H1 (cell line): ENCODE measurements around the gene P2RY14. TPM values are rescaled to one million over a fixed set of nuclear protein-coding genes. Genes with fewer than 3 reads are reported as not detected.

Source experiments
- KDM1A ChIP-seq: fragments of 200-600, 300-600 bp; sonication (generic); IDR thresholded peaks from 2 replicates; pipeline ENCODE4 v1.7.1; 2016; ENCODE audit warnings: mild to moderate bottlenecking, low read length, borderline replicate concordance
- polyA plus RNA-seq, 7 experiments: library from polyadenylated mRNA; depleted of rRNA in 3 of 7; stranded (reverse) in 5 of 7; unstranded in 2 of 7; fragments of >200 nt in 5 of 7; fragments of 200-250 nt in 2 of 7; gene quantifications; 1 replicate in 5 of 7; 2 replicates in 1 of 7; 4 replicates in 1 of 7; pipeline versions ENCODE4 v1.2.1 to v1.2.3, GENCODE V29; 2011 to 2013; ENCODE audit warnings: missing spikeins in 2 of 7, mixed read lengths in 2 of 7
- total RNA-seq: library from RNA; stranded (reverse); fragmentation: NEBNext Ultra II Directional; extraction: Animal tissue kit (Norgen Biotek cat#: 25700); gene quantifications from 2 replicates; pipeline ENCODE4 v1.2.1, GENCODE V29; 2021
- TF ChIP-seq, protein P1 (sequence below): fragments of 300-600 bp; sonication (generic); IDR thresholded peaks from 2 replicates; pipeline ENCODE4 v1.7.1; 2012; ENCODE audit warnings: low read length, moderate library complexity, mild to moderate bottlenecking, inconsistent platforms; ENCODE audit not compliant: insufficient replicate concordance
- TF ChIP-seq, protein P2 (sequence below): IDR thresholded peaks from 2 replicates; pipeline ENCODE4 v1.6.1; 2012; ENCODE audit warnings: low read length, inconsistent platforms
- TF ChIP-seq, protein P3 (sequence below): IDR thresholded peaks from 2 replicates; pipeline ENCODE4 v1.6.1; 2012; ENCODE audit warnings: inconsistent platforms
- TF ChIP-seq, protein P4 (sequence below), 3 experiments: IDR thresholded peaks; 1 replicate in 2 of 3; 2 replicates in 1 of 3; pipeline versions ENCODE4 v1.5.1 to v1.6.1; 2011; ENCODE audit warnings: low read length in 3 of 3, mild to moderate bottlenecking in 3 of 3, inconsistent platforms in 2 of 3, low read depth in 1 of 3, moderate library complexity in 1 of 3; ENCODE audit not compliant: insufficient read depth in 1 of 3; ENCODE audit errors: control extremely low read depth in 1 of 3

P2RY14 gene
- total and polyA plus RNA-seq, 2 of the 8 experiments (the other 6 are each of a cell fraction or from before 2014, with no cell fraction given): not detected

DNA sequence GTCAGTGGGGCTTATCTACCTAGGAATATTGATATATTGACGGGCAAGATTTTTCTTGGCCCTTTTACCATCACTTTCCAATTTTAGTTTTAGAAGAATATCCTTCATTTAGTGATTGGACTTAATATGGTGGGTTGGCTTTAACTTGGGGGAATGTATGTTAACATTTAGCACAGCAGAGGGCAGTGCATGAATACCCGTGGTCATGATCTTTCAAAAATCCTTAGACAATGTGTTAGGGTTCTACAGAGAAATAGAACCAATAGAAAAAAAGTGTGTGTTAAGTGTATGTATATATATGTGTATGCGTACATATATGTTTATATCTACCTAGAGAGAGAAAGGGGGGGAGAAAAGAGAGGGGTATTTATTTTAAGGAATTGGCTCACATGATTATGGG, 112.2 kb downstream of the P2RY14 start (continued):
- TF ChIP-seq, protein P1, sequence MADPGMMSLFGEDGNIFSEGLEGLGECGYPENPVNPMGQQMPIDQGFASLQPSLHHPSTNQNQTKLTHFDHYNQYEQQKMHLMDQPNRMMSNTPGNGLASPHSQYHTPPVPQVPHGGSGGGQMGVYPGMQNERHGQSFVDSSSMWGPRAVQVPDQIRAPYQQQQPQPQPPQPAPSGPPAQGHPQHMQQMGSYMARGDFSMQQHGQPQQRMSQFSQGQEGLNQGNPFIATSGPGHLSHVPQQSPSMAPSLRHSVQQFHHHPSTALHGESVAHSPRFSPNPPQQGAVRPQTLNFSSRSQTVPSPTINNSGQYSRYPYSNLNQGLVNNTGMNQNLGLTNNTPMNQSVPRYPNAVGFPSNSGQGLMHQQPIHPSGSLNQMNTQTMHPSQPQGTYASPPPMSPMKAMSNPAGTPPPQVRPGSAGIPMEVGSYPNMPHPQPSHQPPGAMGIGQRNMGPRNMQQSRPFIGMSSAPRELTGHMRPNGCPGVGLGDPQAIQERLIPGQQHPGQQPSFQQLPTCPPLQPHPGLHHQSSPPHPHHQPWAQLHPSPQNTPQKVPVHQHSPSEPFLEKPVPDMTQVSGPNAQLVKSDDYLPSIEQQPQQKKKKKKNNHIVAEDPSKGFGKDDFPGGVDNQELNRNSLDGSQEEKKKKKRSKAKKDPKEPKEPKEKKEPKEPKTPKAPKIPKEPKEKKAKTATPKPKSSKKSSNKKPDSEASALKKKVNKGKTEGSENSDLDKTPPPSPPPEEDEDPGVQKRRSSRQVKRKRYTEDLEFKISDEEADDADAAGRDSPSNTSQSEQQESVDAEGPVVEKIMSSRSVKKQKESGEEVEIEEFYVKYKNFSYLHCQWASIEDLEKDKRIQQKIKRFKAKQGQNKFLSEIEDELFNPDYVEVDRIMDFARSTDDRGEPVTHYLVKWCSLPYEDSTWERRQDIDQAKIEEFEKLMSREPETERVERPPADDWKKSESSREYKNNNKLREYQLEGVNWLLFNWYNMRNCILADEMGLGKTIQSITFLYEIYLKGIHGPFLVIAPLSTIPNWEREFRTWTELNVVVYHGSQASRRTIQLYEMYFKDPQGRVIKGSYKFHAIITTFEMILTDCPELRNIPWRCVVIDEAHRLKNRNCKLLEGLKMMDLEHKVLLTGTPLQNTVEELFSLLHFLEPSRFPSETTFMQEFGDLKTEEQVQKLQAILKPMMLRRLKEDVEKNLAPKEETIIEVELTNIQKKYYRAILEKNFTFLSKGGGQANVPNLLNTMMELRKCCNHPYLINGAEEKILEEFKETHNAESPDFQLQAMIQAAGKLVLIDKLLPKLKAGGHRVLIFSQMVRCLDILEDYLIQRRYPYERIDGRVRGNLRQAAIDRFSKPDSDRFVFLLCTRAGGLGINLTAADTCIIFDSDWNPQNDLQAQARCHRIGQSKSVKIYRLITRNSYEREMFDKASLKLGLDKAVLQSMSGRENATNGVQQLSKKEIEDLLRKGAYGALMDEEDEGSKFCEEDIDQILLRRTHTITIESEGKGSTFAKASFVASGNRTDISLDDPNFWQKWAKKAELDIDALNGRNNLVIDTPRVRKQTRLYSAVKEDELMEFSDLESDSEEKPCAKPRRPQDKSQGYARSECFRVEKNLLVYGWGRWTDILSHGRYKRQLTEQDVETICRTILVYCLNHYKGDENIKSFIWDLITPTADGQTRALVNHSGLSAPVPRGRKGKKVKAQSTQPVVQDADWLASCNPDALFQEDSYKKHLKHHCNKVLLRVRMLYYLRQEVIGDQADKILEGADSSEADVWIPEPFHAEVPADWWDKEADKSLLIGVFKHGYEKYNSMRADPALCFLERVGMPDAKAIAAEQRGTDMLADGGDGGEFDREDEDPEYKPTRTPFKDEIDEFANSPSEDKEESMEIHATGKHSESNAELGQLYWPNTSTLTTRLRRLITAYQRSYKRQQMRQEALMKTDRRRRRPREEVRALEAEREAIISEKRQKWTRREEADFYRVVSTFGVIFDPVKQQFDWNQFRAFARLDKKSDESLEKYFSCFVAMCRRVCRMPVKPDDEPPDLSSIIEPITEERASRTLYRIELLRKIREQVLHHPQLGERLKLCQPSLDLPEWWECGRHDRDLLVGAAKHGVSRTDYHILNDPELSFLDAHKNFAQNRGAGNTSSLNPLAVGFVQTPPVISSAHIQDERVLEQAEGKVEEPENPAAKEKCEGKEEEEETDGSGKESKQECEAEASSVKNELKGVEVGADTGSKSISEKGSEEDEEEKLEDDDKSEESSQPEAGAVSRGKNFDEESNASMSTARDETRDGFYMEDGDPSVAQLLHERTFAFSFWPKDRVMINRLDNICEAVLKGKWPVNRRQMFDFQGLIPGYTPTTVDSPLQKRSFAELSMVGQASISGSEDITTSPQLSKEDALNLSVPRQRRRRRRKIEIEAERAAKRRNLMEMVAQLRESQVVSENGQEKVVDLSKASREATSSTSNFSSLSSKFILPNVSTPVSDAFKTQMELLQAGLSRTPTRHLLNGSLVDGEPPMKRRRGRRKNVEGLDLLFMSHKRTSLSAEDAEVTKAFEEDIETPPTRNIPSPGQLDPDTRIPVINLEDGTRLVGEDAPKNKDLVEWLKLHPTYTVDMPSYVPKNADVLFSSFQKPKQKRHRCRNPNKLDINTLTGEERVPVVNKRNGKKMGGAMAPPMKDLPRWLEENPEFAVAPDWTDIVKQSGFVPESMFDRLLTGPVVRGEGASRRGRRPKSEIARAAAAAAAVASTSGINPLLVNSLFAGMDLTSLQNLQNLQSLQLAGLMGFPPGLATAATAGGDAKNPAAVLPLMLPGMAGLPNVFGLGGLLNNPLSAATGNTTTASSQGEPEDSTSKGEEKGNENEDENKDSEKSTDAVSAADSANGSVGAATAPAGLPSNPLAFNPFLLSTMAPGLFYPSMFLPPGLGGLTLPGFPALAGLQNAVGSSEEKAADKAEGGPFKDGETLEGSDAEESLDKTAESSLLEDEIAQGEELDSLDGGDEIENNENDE: no peak
- TF ChIP-seq, protein P2, sequence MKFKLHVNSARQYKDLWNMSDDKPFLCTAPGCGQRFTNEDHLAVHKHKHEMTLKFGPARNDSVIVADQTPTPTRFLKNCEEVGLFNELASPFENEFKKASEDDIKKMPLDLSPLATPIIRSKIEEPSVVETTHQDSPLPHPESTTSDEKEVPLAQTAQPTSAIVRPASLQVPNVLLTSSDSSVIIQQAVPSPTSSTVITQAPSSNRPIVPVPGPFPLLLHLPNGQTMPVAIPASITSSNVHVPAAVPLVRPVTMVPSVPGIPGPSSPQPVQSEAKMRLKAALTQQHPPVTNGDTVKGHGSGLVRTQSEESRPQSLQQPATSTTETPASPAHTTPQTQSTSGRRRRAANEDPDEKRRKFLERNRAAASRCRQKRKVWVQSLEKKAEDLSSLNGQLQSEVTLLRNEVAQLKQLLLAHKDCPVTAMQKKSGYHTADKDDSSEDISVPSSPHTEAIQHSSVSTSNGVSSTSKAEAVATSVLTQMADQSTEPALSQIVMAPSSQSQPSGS: no peak
- TF ChIP-seq, protein P3, sequence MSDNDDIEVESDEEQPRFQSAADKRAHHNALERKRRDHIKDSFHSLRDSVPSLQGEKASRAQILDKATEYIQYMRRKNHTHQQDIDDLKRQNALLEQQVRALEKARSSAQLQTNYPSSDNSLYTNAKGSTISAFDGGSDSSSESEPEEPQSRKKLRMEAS: no peak
- no peak for TF ChIP-seq KDM1A
- TF ChIP-seq, protein P4, sequence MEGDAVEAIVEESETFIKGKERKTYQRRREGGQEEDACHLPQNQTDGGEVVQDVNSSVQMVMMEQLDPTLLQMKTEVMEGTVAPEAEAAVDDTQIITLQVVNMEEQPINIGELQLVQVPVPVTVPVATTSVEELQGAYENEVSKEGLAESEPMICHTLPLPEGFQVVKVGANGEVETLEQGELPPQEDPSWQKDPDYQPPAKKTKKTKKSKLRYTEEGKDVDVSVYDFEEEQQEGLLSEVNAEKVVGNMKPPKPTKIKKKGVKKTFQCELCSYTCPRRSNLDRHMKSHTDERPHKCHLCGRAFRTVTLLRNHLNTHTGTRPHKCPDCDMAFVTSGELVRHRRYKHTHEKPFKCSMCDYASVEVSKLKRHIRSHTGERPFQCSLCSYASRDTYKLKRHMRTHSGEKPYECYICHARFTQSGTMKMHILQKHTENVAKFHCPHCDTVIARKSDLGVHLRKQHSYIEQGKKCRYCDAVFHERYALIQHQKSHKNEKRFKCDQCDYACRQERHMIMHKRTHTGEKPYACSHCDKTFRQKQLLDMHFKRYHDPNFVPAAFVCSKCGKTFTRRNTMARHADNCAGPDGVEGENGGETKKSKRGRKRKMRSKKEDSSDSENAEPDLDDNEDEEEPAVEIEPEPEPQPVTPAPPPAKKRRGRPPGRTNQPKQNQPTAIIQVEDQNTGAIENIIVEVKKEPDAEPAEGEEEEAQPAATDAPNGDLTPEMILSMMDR (IDR thresholded peaks at IDR 0.05; ENCODE audit: control extremely low read depth in 1 of 3, insufficient read depth in 1 of 3, low read depth in 1 of 3, low read length in 3 of 3): peak in 1 of 3 experiments; percentile 9; a peak in 1 of 4 replicates
